H1 (cell line): ENCODE measurements around the gene CGB3. TPM values are rescaled to one million over a fixed set of nuclear protein-coding genes. Genes with fewer than 3 reads are reported as not detected.

Experiments used
- CTCF ChIA-PET: fragments of 300-600 bp; sonication (Branson Sonifier 250); formaldehyde crosslinking; loops from one replicate; lab custom pipeline; 2021; ENCODE audit not compliant: partially characterized antibody; lab: Charles Lee
- POLR2A ChIA-PET: fragments of 300-600 bp; sonication (Branson Sonifier 250); formaldehyde crosslinking; loops from one replicate; lab custom pipeline; 2021; ENCODE audit warnings: inconsistent platforms; ENCODE audit not compliant: partially characterized antibody; lab: Charles Lee
- DNase-seq, 2 experiments: peaks; one replicate each; pipeline versions ENCODE4 v3.0.0 to v3.0.0-alpha.2; 2010 to 2022; ENCODE audit warnings: low spot score in 2 of 2, low read depth in 1 of 2, mixed read lengths in 1 of 2
- FAIRE-seq: peaks from 2 replicates; lab custom pipeline; 2011; peaks lifted over from hg19 to GRCh38; lab: Jason Lieb, UNC
- H2AFZ ChIP-seq: 2 replicates; pipeline ENCODE4 v1.8.1; 2012; ENCODE audit warnings: low read length, inconsistent platforms
- H2AK5ac ChIP-seq: 2 replicates; pipeline ENCODE4 v1.6.1; 2013; ENCODE audit warnings: low read depth, low read length
- H2BK120ac ChIP-seq: replicated peaks from 2 replicates; pipeline ENCODE3; 2013; ENCODE audit warnings: low read depth, low read length, inconsistent platforms
- H2BK12ac ChIP-seq: 2 replicates; pipeline ENCODE4 v1.6.1; 2013; ENCODE audit warnings: low read depth, low read length
- H2BK15ac ChIP-seq: 2 replicates; pipeline ENCODE4 v1.6.1; 2013; ENCODE audit warnings: low read length
- H2BK20ac ChIP-seq: 2 replicates; pipeline ENCODE4 v1.6.1; 2013; ENCODE audit warnings: low read length
- H2BK5ac ChIP-seq: 2 replicates; pipeline ENCODE4 v1.6.1; 2013; ENCODE audit warnings: low read depth, low read length
- H3K14ac ChIP-seq: 2 replicates; pipeline ENCODE4 v1.6.1; 2013; ENCODE audit warnings: inconsistent platforms; ENCODE audit not compliant: insufficient read length
- H3K18ac ChIP-seq: 2 replicates; pipeline ENCODE4 v1.6.1; 2013; ENCODE audit warnings: low read length; ENCODE audit errors: extremely low read depth
- H3K23ac ChIP-seq: 2 replicates; pipeline ENCODE4 v1.6.1; 2013; ENCODE audit warnings: inconsistent platforms; ENCODE audit not compliant: insufficient read length
- H3K23me2 ChIP-seq: 2 replicates; pipeline ENCODE4 v1.6.1; 2013; ENCODE audit warnings: low read depth, low read length
- H3K27ac ChIP-seq: 2 replicates; pipeline ENCODE4 v1.6.1; 2011; ENCODE audit warnings: low read depth, low read length, inconsistent platforms
- H3K27me3 ChIP-seq, 4 experiments: replicated peaks in 1 of 4; 1 replicate in 1 of 4; 2 replicates in 3 of 4; pipeline versions ENCODE4 v1.6.1 to v1.8.1; 2011 to 2013; ENCODE audit warnings: low read length in 3 of 4, mild to moderate bottlenecking in 3 of 4, inconsistent platforms in 2 of 4, mixed read lengths in 2 of 4, moderate library complexity in 1 of 4; ENCODE audit not compliant: control insufficient read depth in 3 of 4, insufficient read depth in 3 of 4; ENCODE audit errors: extremely low read depth in 1 of 4
- H3K36me3 ChIP-seq, 4 experiments: 2 replicates each; pipeline versions ENCODE4 v1.6.1 to v1.8.1; 2011 to 2013; ENCODE audit warnings: mild to moderate bottlenecking in 4 of 4, low read length in 3 of 4, moderate library complexity in 2 of 4, control low read depth in 1 of 4, inconsistent platforms in 1 of 4; ENCODE audit not compliant: insufficient read depth in 4 of 4, control insufficient read depth in 2 of 4
- H3K4ac ChIP-seq: replicated peaks from 2 replicates; pipeline ENCODE3; 2013; ENCODE audit warnings: low read length, low read depth, mixed read lengths, inconsistent platforms; ENCODE audit not compliant: insufficient read length
- H3K4me1 ChIP-seq, 4 experiments: replicated peaks in 1 of 4; 1 replicate in 1 of 4; 2 replicates in 3 of 4; pipeline versions ENCODE4 v1.6.1 to v1.8.1; 2011 to 2013; ENCODE audit warnings: low read length in 3 of 4, inconsistent platforms in 2 of 4, mixed read lengths in 1 of 4; ENCODE audit not compliant: insufficient read depth in 4 of 4, control insufficient read depth in 3 of 4
- H3K4me2 ChIP-seq, 2 experiments: 2 replicates each; pipeline versions ENCODE4 v1.6.1 to v1.8.1; 2011 to 2013; ENCODE audit warnings: low read depth in 2 of 2, low read length in 2 of 2, control low read depth in 1 of 2, inconsistent platforms in 1 of 2, mild to moderate bottlenecking in 1 of 2; ENCODE audit not compliant: insufficient read depth in 1 of 2
- H3K4me3 ChIP-seq, 4 experiments: fragments of 200-600, 300-600 bp in 1 of 4; sonication (generic), shearing (Covaris generic), sonication (Bioruptor Twin) in 1 of 4; 2 replicates each; pipeline versions ENCODE4 v1.5.1 to v1.8.1; 2011 to 2016; ENCODE audit warnings: low read length in 4 of 4, low read depth in 3 of 4, control low read depth in 2 of 4, inconsistent platforms in 2 of 4, mild to moderate bottlenecking in 2 of 4, mixed read lengths in 1 of 4, moderate library complexity in 1 of 4; ENCODE audit not compliant: insufficient read depth in 2 of 4; ENCODE audit errors: extremely low read depth in 1 of 4
- H3K56ac ChIP-seq: replicated peaks from 2 replicates; pipeline ENCODE3; 2013; ENCODE audit warnings: low read depth, mild to moderate bottlenecking, mixed read lengths, low read length, inconsistent platforms; ENCODE audit not compliant: insufficient read length
- H3K79me1 ChIP-seq: 2 replicates; pipeline ENCODE4 v1.6.1; 2013; ENCODE audit warnings: low read depth, low read length, control low read depth
- H3K79me2 ChIP-seq, 2 experiments: 2 replicates each; pipeline versions ENCODE4 v1.6.1 to v1.8.1; 2012 to 2013; ENCODE audit warnings: low read length in 2 of 2, mild to moderate bottlenecking in 2 of 2, inconsistent platforms in 1 of 2; ENCODE audit not compliant: insufficient read depth in 2 of 2, control insufficient read depth in 1 of 2
- H3K9ac ChIP-seq, 4 experiments: replicated peaks in 1 of 4; 1 replicate in 1 of 4; 2 replicates in 3 of 4; pipeline versions ENCODE4 v1.6.1 to v1.8.1; 2011 to 2013; ENCODE audit warnings: low read depth in 3 of 4, low read length in 3 of 4, control low read depth in 2 of 4, mild to moderate bottlenecking in 2 of 4, moderate library complexity in 2 of 4, inconsistent platforms in 1 of 4; ENCODE audit errors: extremely low read depth in 1 of 4
- H3K9me3 ChIP-seq, 2 experiments: 2 replicates each; pipeline versions ENCODE4 v1.6.1 to v1.8.1; 2012 to 2013; ENCODE audit warnings: mild to moderate bottlenecking in 2 of 2, moderate library complexity in 2 of 2, control low read depth in 1 of 2, inconsistent platforms in 1 of 2, low read depth in 1 of 2, low read length in 1 of 2, mixed read lengths in 1 of 2; ENCODE audit not compliant: insufficient read depth in 2 of 2
- H4K20me1 ChIP-seq, 2 experiments: replicated peaks in 1 of 2; 2 replicates each; pipeline versions ENCODE3 to v1.8.1; 2011 to 2013; ENCODE audit warnings: inconsistent platforms in 2 of 2, low read length in 2 of 2, mild to moderate bottlenecking in 1 of 2; ENCODE audit not compliant: insufficient read depth in 2 of 2, control insufficient read depth in 1 of 2
- H4K5ac ChIP-seq: 2 replicates; pipeline ENCODE4 v1.6.1; 2013; ENCODE audit warnings: low read length, low read depth, mixed read lengths, inconsistent platforms; ENCODE audit not compliant: insufficient read length
- H4K8ac ChIP-seq: 2 replicates; pipeline ENCODE4 v1.8.0; 2013; ENCODE audit warnings: mild to moderate bottlenecking, moderate library complexity, low read length, inconsistent platforms; ENCODE audit not compliant: insufficient read depth; ENCODE audit errors: extremely low read depth
- H4K91ac ChIP-seq: replicated peaks from 2 replicates; pipeline ENCODE3; 2013; ENCODE audit warnings: low read length, mixed read lengths, inconsistent platforms; ENCODE audit not compliant: insufficient read length
- ASH2L ChIP-seq: fragments of 200-600, 300-600 bp; sonication (generic); IDR thresholded peaks from one replicate; pipeline ENCODE4 v1.7.1; 2017; ENCODE audit warnings: low read length
- EGR1 ChIP-seq: IDR thresholded peaks from 2 replicates; pipeline ENCODE4 v1.6.1; 2011; ENCODE audit warnings: low read depth, low read length, borderline replicate concordance
- HDAC6 ChIP-seq: IDR thresholded peaks from one replicate; pipeline ENCODE4 v1.7.1; 2012; ENCODE audit warnings: low read depth, mild to moderate bottlenecking, inconsistent platforms, low read length, moderate library complexity
- MAFK ChIP-seq: IDR thresholded peaks from 2 replicates; pipeline ENCODE4 v1.6.1; 2012; ENCODE audit warnings: low read depth, mild to moderate bottlenecking, improper control_type of control experiment, low read length
- PHF8 ChIP-seq: fragments of 200-600 bp; sonication (generic); conservative IDR thresholded peaks from 2 replicates; pipeline ENCODE4 v1.7.1; 2012; ENCODE audit warnings: low read depth, mild to moderate bottlenecking, inconsistent platforms, low read length, moderate library complexity
- POLR2A ChIP-seq, 2 experiments: IDR thresholded peaks; 1 replicate in 1 of 2; 2 replicates in 1 of 2; pipeline ENCODE4 v1.6.1; 2011; ENCODE audit warnings: low read depth in 2 of 2, low read length in 2 of 2, mild to moderate bottlenecking in 2 of 2; ENCODE audit errors: control extremely low read depth in 1 of 2
- RBBP5 ChIP-seq: IDR thresholded peaks from 2 replicates; pipeline ENCODE4 v1.7.1; 2012; ENCODE audit warnings: low read depth, mild to moderate bottlenecking, inconsistent platforms, low read length, moderate library complexity, borderline replicate concordance
- SAP30 ChIP-seq: fragments of 300-600 bp; sonication (generic); IDR thresholded peaks from 2 replicates; pipeline ENCODE4 v1.7.1; 2012; ENCODE audit warnings: low read length, moderate library complexity, mild to moderate bottlenecking, inconsistent platforms; ENCODE audit not compliant: insufficient read depth, insufficient replicate concordance
- SP2 ChIP-seq: IDR thresholded peaks from 2 replicates; pipeline ENCODE4 v1.6.1; 2012; ENCODE audit warnings: mild to moderate bottlenecking, low read length, inconsistent platforms
- SP4 ChIP-seq: IDR thresholded peaks from 2 replicates; pipeline ENCODE4 v1.6.1; 2012; ENCODE audit warnings: low read length, inconsistent platforms
- TBP ChIP-seq: IDR thresholded peaks from 2 replicates; pipeline ENCODE4 v1.6.1; 2011; ENCODE audit warnings: low read depth, low read length, improper control_type of control experiment
- TEAD4 ChIP-seq: IDR thresholded peaks from 2 replicates; pipeline ENCODE4 v1.6.1; 2012; ENCODE audit warnings: low read depth, low read length, inconsistent platforms, mixed read lengths
- YY1 ChIP-seq: IDR thresholded peaks from 2 replicates; pipeline ENCODE4 v1.6.1; 2011; ENCODE audit warnings: low read depth, mild to moderate bottlenecking, low read length
- WGBS, 2 experiments: shearing (Covaris generic) in 1 of 2; methylation state at CpG; one replicate each; pipeline versions ENCODE4 v1.1.6 to v1.1.7; 2013 to 2015; ENCODE audit warnings: low lambda C conversion rate in 2 of 2, mixed read lengths in 2 of 2, inconsistent platforms in 1 of 2, low coverage in 1 of 2, missing lambda C conversion rate in 1 of 2; ENCODE audit not compliant: insufficient replicate concordance in 2 of 2, insufficient coverage in 1 of 2, insufficient read length in 1 of 2; ENCODE audit errors: extremely low coverage in 1 of 2, missing lambda C conversion rate in 1 of 2; 5-methylcytosine and 5-hydroxymethylcytosine counted together
- polyA plus RNA-seq, 7 experiments: library from polyadenylated mRNA; depleted of rRNA in 3 of 7; stranded (reverse) in 5 of 7; unstranded in 2 of 7; fragments of >200 nt in 5 of 7; fragments of 200-250 nt in 2 of 7; gene quantifications; 1 replicate in 5 of 7; 2 replicates in 1 of 7; 4 replicates in 1 of 7; pipeline versions ENCODE4 v1.2.1 to v1.2.3, GENCODE V29; 2011 to 2013; ENCODE audit warnings: missing spikeins in 2 of 7, mixed read lengths in 2 of 7
- total RNA-seq: library from RNA; stranded (reverse); fragmentation: NEBNext Ultra II Directional; extraction: Animal tissue kit (Norgen Biotek cat#: 25700); gene quantifications from 2 replicates; pipeline ENCODE4 v1.2.1, GENCODE V29; 2021

Gene CGB3
- total and polyA plus RNA-seq, 2 of the 8 experiments (the other 6 are each of a cell fraction or from before 2014, with no cell fraction given): not detected

DNA sequence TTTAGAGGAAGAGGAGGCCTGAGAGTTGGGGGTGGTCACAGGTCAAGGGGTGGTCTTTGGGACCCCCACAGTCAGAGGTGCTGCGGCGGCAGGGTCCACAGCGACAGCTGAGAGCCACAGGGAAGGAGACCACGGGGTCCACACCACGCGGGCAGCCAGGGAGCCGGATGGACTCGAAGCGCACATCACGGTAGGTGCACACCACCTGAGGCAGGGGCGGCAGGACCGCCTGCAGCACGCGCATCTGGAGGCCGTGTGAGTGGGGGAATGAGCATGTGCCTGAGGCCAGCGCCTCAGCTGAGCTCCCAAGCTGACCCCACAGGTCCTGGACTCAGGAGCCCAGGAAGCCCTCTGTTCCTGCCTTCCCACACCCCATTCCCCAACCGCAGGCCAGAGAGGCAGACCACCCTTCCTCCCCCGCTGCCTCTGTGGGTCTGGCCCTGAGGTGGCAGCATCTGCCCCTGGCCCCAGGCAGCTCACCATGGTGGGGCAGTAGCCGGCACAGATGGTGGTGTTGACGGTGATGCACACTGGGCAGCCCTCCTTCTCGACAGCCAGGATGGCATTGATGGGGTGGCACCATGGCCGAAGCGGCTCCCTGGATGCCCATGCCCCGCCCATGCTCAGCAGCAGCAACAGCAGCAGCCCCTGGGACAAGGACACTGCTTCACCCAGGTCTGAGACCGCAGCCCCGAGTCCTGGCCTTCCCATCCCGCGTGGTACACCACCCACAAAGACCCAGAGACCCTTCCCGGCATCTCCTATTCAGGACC is 7.9 kb downstream of the CGB3 start:
- Histone ChIP-seq H2BK5ac (no peak overlapping the region), H3K4me1 (peaks cover 0 to 17% (median 8%) of the 10 kb centered on the region in 4 experiments; a peak in 5 of 7 replicates), H3K4ac (no peak overlapping the region), H2AFZ (no peak overlapping the region), H3K79me1 (no peaks in the 10 kb centered on the region), H3K18ac (no peak overlapping the region), H2BK12ac (no peak overlapping the region), H4K5ac (no peak overlapping the region), H3K79me2 (no peaks in the 10 kb centered on the region), H4K8ac (no peak overlapping the region), H2BK120ac (no peak overlapping the region), H4K91ac (no peak overlapping the region), H2BK15ac (no peak overlapping the region), H3K27me3 (peaks cover 0 to 15% (median 9%) of the 10 kb centered on the region in 4 experiments; a peak in 5 of 7 replicates), H3K23ac (no peak overlapping the region), H3K56ac (no peak overlapping the region), H2AK5ac (no peak overlapping the region), H2BK20ac (no peak overlapping the region), H3K4me2 (no peak overlapping the region; a peak in 1 of 4 replicates), H4K20me1 (peaks cover 1 to 2% of the 10 kb centered on the region in 2 experiments), H3K23me2 (peaks cover 6% of the 10 kb centered on the region; the same call in 1 of the 2 replicates), H3K36me3 (peaks cover 8 to 19% (median 13%) of the 10 kb centered on the region in 4 experiments; a peak in 7 of 8 replicates), H3K9me3 (no peaks in the 10 kb centered on the region), H3K9ac (no peak overlapping the region), H3K14ac (no peak overlapping the region), H3K27ac (no peak overlapping the region), H3K4me3 (no peak overlapping the region)
- no peak for DNase-seq
- ChIA-PET POLR2A (no interaction called here), CTCF (interaction anchor here (2.3 to 8.1 kb wide), 2 partner anchors 10 to 17 kb away, joined by 6 to 46 read pairs; no protein-coding TSS in a partner anchor)
- WGBS, 2 experiments: 96% methylated on average over 13 of the region's 29 CpGs; no CpG with 5 or more reads in 1 of the 2 experiments
- FAIRE-seq: no peak
- TF ChIP-seq MAFK (no peak), SP2 (no peak), SP4 (no peak), EGR1 (no peak), SAP30 (no peak), ASH2L (no peak), PHF8 (no peak), YY1 (no peak), POLR2A (IDR thresholded peaks at IDR 0.05; ENCODE audit: control extremely low read depth in 1 of 2, low read depth in 2 of 2, low read length in 2 of 2) (no peak), HDAC6 (no peak), TEAD4 (no peak), RBBP5 (no peak), TBP (no peak)
